Measurements from ENCODE around the gene TMEM266. TPM values are rescaled to one million over a fixed set of nuclear protein-coding genes. Genes with fewer than 3 reads are reported as not detected.

Gene TMEM266
- total and polyA plus RNA-seq, 3 donors from 2014 or later: 4.2 to 12.4 (median 6.0) TPM

DNA sequence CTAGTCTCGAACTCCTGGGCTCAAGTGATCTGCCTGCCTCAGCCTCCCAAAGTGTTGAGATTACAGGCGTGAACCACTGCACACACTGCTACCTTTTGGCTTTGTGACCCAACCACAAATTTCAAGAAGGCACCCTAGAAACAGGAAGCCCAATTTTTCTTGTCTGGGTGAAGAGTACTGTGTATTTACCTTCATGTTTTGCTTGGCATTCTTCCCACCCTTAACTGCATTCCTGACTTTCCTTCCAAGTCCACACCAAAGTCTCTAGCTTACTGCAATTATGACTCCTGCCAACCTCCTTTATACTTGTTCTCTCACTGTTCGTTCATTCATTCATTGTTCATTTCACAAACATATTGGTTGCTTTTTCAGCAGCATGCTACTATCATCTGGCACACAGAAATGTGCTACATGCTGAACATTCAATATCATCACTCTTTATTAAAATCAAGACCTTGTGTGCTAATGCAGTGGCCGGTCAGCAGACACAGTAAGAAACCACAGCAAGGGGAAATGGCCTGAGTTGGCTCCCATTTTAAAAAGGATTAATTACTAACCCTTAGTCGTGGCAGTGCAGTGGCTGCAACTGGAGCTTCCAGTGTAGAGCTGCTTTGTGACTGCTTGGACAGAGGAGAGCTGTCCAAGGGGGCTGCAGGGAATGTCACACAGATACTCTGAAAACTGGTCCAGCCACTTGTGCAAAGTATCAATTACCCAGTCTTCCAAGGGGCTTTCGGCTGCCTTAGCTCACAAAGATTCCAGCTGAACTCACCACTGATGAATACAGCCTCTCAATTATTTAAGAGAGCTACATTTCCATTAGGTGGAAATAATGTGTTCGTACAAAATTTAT is 157.5 kb downstream of the TMEM266 start:
- intact Hi-C loops (cut with DNase I; ENCODE audit: low total_unique reads): no loop called here
- Histone ChIP-seq H3K27me3 (no peaks in the 10 kb centered on the region), H3K27ac (no peak overlapping the region), H3K4me1 (no peaks in the 10 kb centered on the region), H3K4me3 (no peak overlapping the region), H3K9me3 (no peaks in the 10 kb centered on the region), H3K36me3 (ENCODE audit: low read depth, missing control alignments) (no peaks in the 10 kb centered on the region)
- no peak for TF ChIP-seq POLR2A (IDR thresholded peaks at IDR 0.05)
- TF ChIP-seq, protein P1, sequence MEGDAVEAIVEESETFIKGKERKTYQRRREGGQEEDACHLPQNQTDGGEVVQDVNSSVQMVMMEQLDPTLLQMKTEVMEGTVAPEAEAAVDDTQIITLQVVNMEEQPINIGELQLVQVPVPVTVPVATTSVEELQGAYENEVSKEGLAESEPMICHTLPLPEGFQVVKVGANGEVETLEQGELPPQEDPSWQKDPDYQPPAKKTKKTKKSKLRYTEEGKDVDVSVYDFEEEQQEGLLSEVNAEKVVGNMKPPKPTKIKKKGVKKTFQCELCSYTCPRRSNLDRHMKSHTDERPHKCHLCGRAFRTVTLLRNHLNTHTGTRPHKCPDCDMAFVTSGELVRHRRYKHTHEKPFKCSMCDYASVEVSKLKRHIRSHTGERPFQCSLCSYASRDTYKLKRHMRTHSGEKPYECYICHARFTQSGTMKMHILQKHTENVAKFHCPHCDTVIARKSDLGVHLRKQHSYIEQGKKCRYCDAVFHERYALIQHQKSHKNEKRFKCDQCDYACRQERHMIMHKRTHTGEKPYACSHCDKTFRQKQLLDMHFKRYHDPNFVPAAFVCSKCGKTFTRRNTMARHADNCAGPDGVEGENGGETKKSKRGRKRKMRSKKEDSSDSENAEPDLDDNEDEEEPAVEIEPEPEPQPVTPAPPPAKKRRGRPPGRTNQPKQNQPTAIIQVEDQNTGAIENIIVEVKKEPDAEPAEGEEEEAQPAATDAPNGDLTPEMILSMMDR (IDR thresholded peaks at IDR 0.05): no peak
- WGBS, 2 donors: 81 to 82% methylated on average over 7 of the region's 7 CpGs
- DNase-seq: no peak

DNA sequence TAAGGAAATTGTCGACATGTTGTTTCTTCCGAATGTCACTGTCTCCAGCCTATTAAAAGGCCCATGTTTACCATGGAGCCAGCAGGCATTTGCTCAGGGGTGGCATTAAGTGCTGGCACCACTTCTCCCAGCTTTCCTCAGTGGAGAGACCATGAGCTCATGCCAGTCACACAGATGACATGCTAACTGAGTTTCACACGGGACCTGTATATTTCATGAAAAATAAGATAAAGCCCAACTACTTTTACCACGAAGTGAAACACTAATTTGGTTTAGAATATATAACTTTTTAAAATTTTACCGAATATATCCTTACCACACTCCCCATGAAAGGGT is 158.1 kb downstream of the TMEM266 start:
- intact Hi-C loops (cut with DNase I; ENCODE audit: low total_unique reads): no loop called here
- no peaks in the 10 kb centered on the region for H3K36me3 ChIP-seq (ENCODE audit: low read depth, missing control alignments)
- TF ChIP-seq POLR2A (IDR thresholded peaks at IDR 0.05): no peak
- TF ChIP-seq, protein P1 (IDR thresholded peaks at IDR 0.05): no peak

DNA sequence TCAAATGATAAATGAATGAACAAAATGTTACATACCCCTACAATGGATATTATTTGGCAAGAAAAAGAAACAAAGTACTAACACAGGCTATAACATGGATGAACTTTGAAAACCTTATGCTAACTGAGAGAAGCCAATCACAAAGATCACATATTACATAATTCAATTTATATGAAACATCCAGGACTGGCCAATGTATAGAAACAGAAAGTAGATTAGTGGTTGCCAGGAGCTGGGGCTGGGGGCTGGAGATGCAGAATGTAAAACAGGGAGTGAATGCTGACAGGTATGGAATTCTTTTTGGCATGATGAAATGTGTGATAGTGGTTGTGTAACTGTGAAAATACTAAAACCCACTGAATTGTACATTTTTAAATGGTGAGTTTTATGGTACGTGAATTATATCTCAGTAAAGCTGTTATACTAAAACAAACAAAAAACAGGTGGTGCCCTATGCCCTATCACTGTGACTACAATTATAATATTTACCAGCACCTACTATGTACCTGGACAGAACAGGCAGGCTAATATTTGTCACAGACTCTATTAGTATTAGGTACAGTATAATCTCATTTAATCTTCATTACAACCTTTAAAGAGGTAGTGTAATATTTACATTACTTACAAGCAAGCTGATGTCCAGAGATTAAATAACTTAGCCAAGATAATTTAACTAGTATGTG is 161.4 kb downstream of the TMEM266 start:
- WGBS, 2 donors: 95 to 97% methylated on average over 1 of the region's 1 CpG
- no peaks in the 10 kb centered on the region for H3K27me3 ChIP-seq
- H3K4me3 ChIP-seq: no peak overlapping the region
- no peaks in the 10 kb centered on the region for H3K9me3 ChIP-seq
- no peaks in the 10 kb centered on the region for H3K4me1 ChIP-seq
- H3K27ac ChIP-seq: no peak overlapping the region
- TF ChIP-seq POLR2A (IDR thresholded peaks at IDR 0.05): no peak
- TF ChIP-seq, protein P1 (IDR thresholded peaks at IDR 0.05): no peak
- no peak for DNase-seq
- intact Hi-C loops (cut with DNase I; ENCODE audit: low total_unique reads): no loop called here
- no peaks in the 10 kb centered on the region for H3K36me3 ChIP-seq (ENCODE audit: low read depth, missing control alignments)

More for the DNA sequence above, 158.1 kb downstream of the TMEM266 start:
- Histone ChIP-seq H3K4me1 (no peaks in the 10 kb centered on the region), H3K27ac (no peak overlapping the region), H3K9me3 (no peaks in the 10 kb centered on the region), H3K27me3 (no peaks in the 10 kb centered on the region), H3K4me3 (no peak overlapping the region)
- no peak for DNase-seq
- 94% methylated on average over 5 of the region's 5 CpGs for WGBS, 2 donors

DNA sequence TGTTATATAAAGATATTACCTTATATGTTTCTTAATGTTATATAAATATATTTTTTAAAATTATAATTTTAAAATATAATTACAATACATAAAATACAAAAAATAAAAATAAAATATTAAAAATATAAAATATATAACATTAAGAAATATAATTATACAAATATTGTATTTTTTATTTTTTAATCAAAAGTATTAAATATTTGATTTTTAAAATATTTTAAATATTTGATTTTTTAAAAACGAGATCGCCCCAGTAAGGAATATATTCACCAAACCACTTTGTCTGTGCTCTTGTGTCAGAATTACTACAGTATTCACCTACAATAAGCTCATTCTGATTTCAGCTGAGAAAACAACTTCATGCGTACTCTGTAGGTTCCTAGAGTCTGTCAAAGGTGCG is 162.4 kb downstream of the TMEM266 start:
- Histone ChIP-seq H3K27ac (no peak overlapping the region), H3K4me3 (no peak overlapping the region), H3K27me3 (no peaks in the 10 kb centered on the region), H3K36me3 (ENCODE audit: low read depth, missing control alignments) (no peaks in the 10 kb centered on the region), H3K9me3 (no peaks in the 10 kb centered on the region), H3K4me1 (no peaks in the 10 kb centered on the region)
- no peak for DNase-seq
- 91 to 95% methylated on average over 4 of the region's 4 CpGs for WGBS, 2 donors
- intact Hi-C loops (cut with DNase I; ENCODE audit: low total_unique reads): no loop called here
- TF ChIP-seq, protein P1 (IDR thresholded peaks at IDR 0.05): no peak
- TF ChIP-seq POLR2A (IDR thresholded peaks at IDR 0.05): no peak

Data from testis (tissue), 3 donors.